Tibial nerve (tissue), 4 donors: ENCODE results near the gene SPEN. TPM values are rescaled to one million over a fixed set of nuclear protein-coding genes. Genes with fewer than 3 reads are reported as not detected.
A peak's percentile ranks its signal among the peaks of the same experiment; 100 is the strongest.

Experiments
- DNase-seq, 2 donors: peaks; one replicate each; pipeline ENCODE4 v3.0.0-alpha.2; 2019; ENCODE audit warnings: low spot score in 2 of 2
- H3K27ac ChIP-seq, 4 donors: fragments of 200-600 bp; sonication (generic) in 3 of 4; one replicate each; pipeline ENCODE4 v1.5.1; 2017 to 2019; ENCODE audit warnings: mild to moderate bottlenecking in 1 of 4
- H3K27me3 ChIP-seq, 2 donors: fragments of 200-600 bp; sonication (generic) in 1 of 2; one replicate each; pipeline versions ENCODE4 v1.5.1 to v1.6.0; 2017 to 2019
- H3K36me3 ChIP-seq, 3 donors: fragments of 200-600 bp; sonication (generic); one replicate each; pipeline ENCODE4 v1.5.1; 2018 to 2019
- H3K4me1 ChIP-seq, 4 donors: fragments of 200-600 bp; sonication (generic) in 3 of 4; one replicate each; pipeline ENCODE4 v1.5.1; 2017 to 2019
- H3K4me3 ChIP-seq, 4 donors: fragments of 200-600 bp; sonication (generic) in 3 of 4; one replicate each; pipeline ENCODE4 v1.5.1; 2017 to 2019; ENCODE audit warnings: mild to moderate bottlenecking in 1 of 4, moderate library complexity in 1 of 4
- H3K9me3 ChIP-seq, 4 donors: fragments of 200-600 bp; sonication (generic) in 3 of 4; one replicate each; pipeline ENCODE4 v1.5.1; 2017 to 2019
- CTCF ChIP-seq, 5 experiments: fragments of 200-600 bp in 3 of 5; fragments of 450-650 bp in 2 of 5; sonication (generic) in 3 of 5; IDR thresholded peaks; one replicate each; pipeline ENCODE4 v1.5.1; 2016 to 2019; ENCODE audit warnings: antibody characterized with exemption in 5 of 5, mild to moderate bottlenecking in 3 of 5, moderate library complexity in 2 of 5
- EP300 ChIP-seq, 2 donors: sonication (generic); formaldehyde crosslinking; IDR thresholded peaks; one replicate each; pipeline ENCODE4 v1.6.1; 2017; ENCODE audit warnings: antibody characterized with exemption in 2 of 2, mild to moderate bottlenecking in 1 of 2
- POLR2A ChIP-seq, 2 donors: fragments of 450-650 bp; IDR thresholded peaks; one replicate each; pipeline ENCODE4 v1.6.1; 2017; ENCODE audit warnings: antibody characterized with exemption in 2 of 2, mild to moderate bottlenecking in 2 of 2, moderate library complexity in 2 of 2
- WGBS, 2 donors: methylation state at CpG; one replicate each; pipeline ENCODE4 v1.1.5; 2018; 5-methylcytosine and 5-hydroxymethylcytosine counted together
- total RNA-seq, 4 donors: library from RNA; depleted of rRNA; stranded (reverse); fragments of >200 nt; gene quantifications; one replicate each; pipeline ENCODE4 v1.1.0, GENCODE V29; 2016

Gene SPEN
- total RNA-seq, 4 donors from 2014 or later: 67.9 to 87.0 (median 77.8) TPM

- peaks cover 0 to 100% (median 41%) of the 10 kb centered on the region in 3 donors for H3K36me3 ChIP-seq
- H3K27me3 ChIP-seq: no peaks in the 10 kb centered on the region
Measured at GRCh38 chr1:15939181-15940109, 91.9 kb downstream of the SPEN start.

GRCh38 chr1:15940110-15941043, 92.9 kb downstream of the SPEN start:
- H3K36me3 ChIP-seq: peaks cover 0 to 100% (median 39%) of the 10 kb centered on the region in 3 donors
- WGBS, 2 donors: 88 to 90% methylated on average over 13 of the region's 13 CpGs
- no peaks in the 10 kb centered on the region for H3K9me3 ChIP-seq
- H3K4me3 ChIP-seq: no peak overlapping the region
- no peaks in the 10 kb centered on the region for H3K27me3 ChIP-seq
- H3K27ac ChIP-seq: peak overlapping the region in 1 of 4 donors; percentile 3
- TF ChIP-seq CTCF (IDR thresholded peaks at IDR 0.05) (no peak), EP300 (IDR thresholded peaks at IDR 0.05) (no peak), POLR2A (IDR thresholded peaks at IDR 0.05) (no peak)
- DNase-seq: no peak
- peaks cover 0 to 13% (median 0%) of the 10 kb centered on the region in 4 donors for H3K4me1 ChIP-seq

More at GRCh38 chr1:15939181-15940109, 91.9 kb downstream of the SPEN start:
- no peak for DNase-seq
- peak in 1 of 2 donors; percentile 4 for TF ChIP-seq EP300 (IDR thresholded peaks at IDR 0.05)
- TF ChIP-seq CTCF (IDR thresholded peaks at IDR 0.05): no peak
- no peak for TF ChIP-seq POLR2A (IDR thresholded peaks at IDR 0.05)
- Histone ChIP-seq H3K27ac (peak overlapping the region in 2 of 4 donors; percentile 49 to 54), H3K4me3 (no peak overlapping the region), H3K4me1 (peaks cover 0 to 13% (median 0%) of the 10 kb centered on the region in 4 donors), H3K9me3 (no peaks in the 10 kb centered on the region)
- 59 to 60% methylated on average over 17 of the region's 17 CpGs for WGBS, 2 donors

GRCh38 chr1:15941044-15941840, 93.7 kb downstream of the SPEN start:
- peaks cover 0 to 100% (median 34%) of the 10 kb centered on the region in 3 donors for H3K36me3 ChIP-seq
- WGBS, 2 donors: 82 to 87% methylated on average over 8 to 12 of the region's 13 CpGs
- TF ChIP-seq CTCF (IDR thresholded peaks at IDR 0.05) (no peak), EP300 (IDR thresholded peaks at IDR 0.05) (no peak), POLR2A (IDR thresholded peaks at IDR 0.05) (no peak)
- H3K27ac ChIP-seq: peak overlapping the region in 1 of 4 donors; percentile 3
- H3K4me1 ChIP-seq: peaks cover 0 to 13% (median 0%) of the 10 kb centered on the region in 4 donors
- H3K9me3 ChIP-seq: no peaks in the 10 kb centered on the region
- no peak for DNase-seq
- H3K4me3 ChIP-seq: no peak overlapping the region
- H3K27me3 ChIP-seq: no peaks in the 10 kb centered on the region

GRCh38 chr1:15941899-15942660, 94.6 kb downstream of the SPEN start:
- H3K27me3 ChIP-seq: no peaks in the 10 kb centered on the region
- H3K27ac ChIP-seq: no peak overlapping the region
- peaks cover 0 to 13% (median 0%) of the 10 kb centered on the region in 4 donors for H3K4me1 ChIP-seq
- H3K4me3 ChIP-seq: no peak overlapping the region
- WGBS, 2 donors: 87 to 88% methylated on average over 24 to 28 of the region's 32 CpGs
- no peaks in the 10 kb centered on the region for H3K9me3 ChIP-seq
- DNase-seq: no peak
- no peak for TF ChIP-seq CTCF (IDR thresholded peaks at IDR 0.05)
- no peak for TF ChIP-seq POLR2A (IDR thresholded peaks at IDR 0.05)
- TF ChIP-seq EP300 (IDR thresholded peaks at IDR 0.05): no peak
- peaks cover 0 to 100% (median 27%) of the 10 kb centered on the region in 3 donors for H3K36me3 ChIP-seq
